ENCODE data around the gene RAD51.
"Not testable (repeated sequence)": the region's sequence is repeated elsewhere in the genome, so short reads cannot be mapped to it uniquely, and the experiment has no call there.

RAD51 gene

DNA sequence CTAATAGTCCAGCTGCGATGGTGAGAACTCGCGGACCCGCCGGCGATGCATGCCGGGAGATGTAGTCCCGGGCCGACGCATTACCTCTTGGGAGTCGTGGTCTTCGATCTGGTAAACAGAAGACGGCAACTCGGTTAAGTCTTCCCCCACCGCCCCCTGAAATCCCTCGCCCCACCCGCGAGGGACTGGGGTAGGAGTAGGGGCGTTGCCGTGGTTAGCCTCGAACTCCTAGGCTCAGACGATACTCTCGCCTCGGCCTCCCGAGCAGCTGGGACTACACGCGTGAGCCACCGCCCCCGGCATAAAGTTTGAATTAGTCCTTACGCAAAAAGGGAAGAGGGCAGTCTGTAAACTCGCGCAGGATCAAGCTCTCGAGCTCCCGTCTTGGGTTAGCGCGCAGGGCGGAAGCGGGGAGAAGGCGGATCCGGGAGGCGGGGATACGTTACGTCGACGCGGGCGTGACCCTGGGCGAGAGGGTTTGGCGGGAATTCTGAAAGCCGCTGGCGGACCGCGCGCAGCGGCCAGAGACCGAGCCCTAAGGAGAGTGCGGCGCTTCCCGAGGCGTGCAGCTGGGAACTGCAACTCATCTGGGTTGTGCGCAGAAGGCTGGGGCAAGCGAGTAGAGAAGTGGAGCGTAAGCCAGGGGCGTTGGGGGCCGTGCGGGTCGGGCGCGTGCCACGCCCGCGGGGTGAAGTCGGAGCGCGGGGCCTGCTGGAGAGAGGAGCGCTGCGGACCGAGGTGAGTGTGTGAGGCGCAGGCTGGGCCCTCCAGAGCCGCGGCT is at the start of gene RAD51:
TSS of gene RAD51 (plus strand) at position 487 of the 781 bp plus-strand sequence. CDS start 3,585 bp downstream, outside the sequence.
- in situ Hi-C loops (cut with HindIII; ENCODE audit: low sequenced_read_pairs): no loop called here

DNA sequence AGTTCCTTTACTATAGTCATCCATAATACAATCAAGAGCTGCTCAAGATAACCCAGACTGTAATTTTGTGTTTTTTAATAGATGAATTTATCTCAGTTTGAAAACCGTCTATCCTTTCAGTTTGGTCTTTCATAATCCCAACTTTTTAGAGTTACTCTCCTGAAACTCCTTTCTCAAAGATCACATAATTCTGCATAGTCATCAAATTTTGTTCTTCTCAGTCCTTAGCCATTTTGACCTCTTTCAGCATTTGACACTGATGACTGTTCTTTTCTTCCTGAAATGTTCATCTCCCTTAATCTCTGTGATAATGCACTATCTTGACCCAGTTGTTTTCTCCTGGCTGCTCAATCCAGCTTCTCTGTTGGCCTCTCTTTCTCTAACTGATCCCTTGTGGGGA is 47.5 kb upstream of the RAD51 start:
- in situ Hi-C loops (cut with HindIII; ENCODE audit: low sequenced_read_pairs): no loop called here

DNA sequence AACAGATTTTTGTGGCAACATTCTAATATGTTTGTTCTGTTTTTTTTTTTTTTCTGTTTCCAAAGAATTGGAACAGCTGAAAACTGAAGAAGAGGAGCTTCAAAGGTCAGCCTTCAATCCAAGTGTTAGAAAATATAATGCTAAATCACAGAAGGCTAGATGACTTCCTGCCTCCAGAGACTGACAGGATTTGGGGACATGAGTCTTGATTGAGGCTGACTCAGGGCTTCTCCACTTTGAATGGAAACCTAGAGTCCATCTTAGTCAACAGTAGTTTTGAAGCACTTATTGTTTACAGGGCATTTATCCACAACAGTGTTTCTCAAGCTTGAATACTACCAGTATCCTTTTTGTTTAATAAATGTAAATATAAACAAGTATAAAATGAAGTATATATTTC is 44.5 kb upstream of the RAD51 start:
- in situ Hi-C loops (cut with HindIII; ENCODE audit: low sequenced_read_pairs): no loop called here

DNA sequence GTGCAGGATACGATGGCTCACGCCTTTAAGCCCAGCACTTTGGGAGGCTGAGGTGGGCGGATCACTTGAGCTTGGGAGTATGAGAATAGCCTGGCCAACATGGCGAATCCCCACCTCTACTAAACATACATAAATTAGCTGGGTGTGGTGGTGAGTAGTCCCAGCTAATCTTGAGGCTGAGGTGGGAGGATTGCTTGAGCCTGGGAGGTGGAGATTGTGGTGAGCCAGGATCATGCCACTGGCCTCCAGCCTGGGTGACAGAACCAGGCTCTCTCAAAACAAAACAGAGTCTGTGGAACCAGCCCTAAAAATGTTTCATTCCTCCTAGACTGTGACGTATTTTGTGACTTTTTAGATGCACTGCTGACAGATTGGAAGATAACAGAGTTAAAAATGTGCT is 34.3 kb upstream of the RAD51 start:
- in situ Hi-C loops (cut with HindIII; ENCODE audit: low sequenced_read_pairs): no loop called here

DNA sequence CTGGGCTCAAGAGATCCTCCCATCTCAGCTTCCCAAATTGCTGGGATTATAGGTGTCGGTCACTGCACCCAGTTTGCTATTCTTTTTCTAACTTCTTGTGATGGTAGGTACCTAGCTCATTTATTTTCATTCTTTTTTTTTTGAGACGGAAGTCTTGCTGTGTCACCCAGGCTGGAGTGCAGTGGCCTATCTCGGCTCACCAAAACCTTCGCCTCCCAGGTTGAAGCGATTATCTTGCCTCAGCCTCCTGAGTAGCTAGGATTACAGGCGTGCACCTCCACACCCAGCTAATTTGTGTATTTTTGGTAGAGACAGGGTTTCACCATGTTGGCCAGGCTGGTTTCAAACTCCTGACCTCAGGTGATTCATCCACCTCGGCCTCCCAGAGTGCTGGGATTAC is 30.1 kb upstream of the RAD51 start:
- in situ Hi-C loops (cut with HindIII; ENCODE audit: low sequenced_read_pairs): no loop called here

DNA sequence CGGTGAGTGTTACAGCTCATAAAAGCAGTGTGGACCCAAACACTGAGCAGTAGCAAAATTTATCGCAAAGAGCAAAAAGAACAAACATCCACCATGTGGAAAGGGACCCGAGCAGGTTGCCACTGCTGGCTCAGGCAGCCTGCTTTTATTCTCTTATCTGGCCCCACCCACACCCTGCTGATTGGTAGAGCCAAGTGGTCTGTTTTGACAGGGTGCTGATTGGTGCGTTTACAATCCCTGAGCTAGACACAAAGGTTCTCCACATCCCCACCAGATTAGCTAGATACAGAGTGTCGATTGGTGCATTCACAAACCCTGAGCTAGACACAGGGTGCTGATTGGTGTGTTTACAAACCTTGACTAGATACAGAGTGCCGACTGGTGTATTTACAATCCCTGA is 18.7 kb upstream of the RAD51 start:
- in situ Hi-C loops (cut with HindIII; ENCODE audit: low sequenced_read_pairs): not testable (repeated sequence)

DNA sequence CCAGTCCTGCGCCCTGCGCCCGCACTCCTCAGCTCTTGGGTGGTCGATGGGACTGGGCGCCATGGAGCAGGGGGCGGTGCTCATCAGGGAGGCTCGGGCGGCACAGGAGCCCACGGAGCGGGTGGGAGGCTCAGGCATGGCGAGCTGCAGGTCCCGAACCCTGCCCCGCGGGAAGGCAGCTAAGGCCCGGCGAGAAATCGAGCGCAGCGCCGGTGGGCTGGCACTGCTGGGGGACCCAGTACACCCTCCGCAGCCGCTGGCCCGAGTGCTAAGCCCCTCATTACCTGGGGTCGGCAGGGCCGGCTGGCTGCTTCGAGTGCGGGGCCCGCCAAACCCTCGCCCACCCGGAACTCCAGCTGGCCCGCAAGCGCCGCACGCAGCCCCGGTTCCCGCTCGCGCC is 18.1 kb upstream of the RAD51 start:
- in situ Hi-C loops (cut with HindIII; ENCODE audit: low sequenced_read_pairs): not testable (repeated sequence)

DNA sequence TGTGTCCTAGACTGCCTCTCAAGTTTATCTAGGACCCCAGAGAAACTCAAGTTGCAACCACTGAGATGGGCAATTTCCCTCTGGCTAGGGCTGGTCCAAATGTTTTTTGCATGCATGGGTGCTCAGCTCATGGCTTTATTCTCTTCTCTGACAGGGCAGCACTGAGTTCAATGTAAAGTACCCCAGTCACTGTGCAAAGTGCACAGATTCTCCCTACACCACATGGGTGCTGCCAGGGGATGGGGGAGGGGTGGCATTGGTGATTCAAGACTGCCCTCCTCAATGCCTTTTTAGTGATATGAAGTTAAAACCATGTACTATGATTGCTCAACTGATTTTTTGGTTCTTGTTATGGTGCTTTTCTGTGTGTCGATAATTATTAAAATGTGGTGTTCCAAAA is 14.8 kb upstream of the RAD51 start:
- in situ Hi-C loops (cut with HindIII; ENCODE audit: low sequenced_read_pairs): no loop called here

DNA sequence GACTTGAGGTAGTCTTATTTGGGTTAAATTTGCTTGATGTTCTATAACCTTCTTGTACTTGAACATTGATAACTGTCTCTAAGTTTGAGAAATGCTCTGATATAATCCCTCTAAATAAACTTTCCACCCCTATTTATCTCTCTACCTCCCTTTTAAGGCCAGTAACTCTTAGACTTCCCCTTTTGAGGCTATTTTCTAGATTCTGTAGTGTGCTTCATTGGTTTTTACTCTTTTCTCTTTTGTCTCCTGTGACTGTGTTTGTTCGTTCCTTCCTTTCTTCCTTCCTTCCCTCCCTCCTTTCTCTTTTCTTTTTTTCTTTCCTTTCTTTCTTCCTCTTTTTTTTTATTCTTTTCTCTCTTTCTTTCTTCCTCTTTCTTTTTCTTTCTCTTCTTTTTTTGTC is 14.0 kb upstream of the RAD51 start:
- in situ Hi-C loops (cut with HindIII; ENCODE audit: low sequenced_read_pairs): not testable (repeated sequence)

DNA sequence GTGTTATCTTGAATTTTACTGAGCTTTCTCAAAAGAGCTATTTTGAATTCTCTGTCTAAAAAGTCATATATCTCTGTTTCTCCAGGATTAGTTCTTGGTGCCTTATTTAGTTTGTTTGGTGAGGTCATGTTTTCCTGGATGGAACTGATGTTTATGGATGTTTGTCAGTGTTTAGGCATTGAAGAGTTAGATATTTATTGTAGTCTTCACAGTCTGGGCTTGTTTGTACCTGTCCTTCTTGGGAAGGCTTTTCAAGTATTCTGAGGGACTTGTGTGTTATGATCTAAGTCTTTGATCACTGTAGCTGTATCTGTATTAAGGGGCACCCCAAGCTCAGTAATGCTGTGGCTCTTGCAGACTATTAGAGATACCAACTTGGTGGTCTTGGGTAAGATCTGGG is 10.6 kb upstream of the RAD51 start:
- in situ Hi-C loops (cut with HindIII; ENCODE audit: low sequenced_read_pairs): no loop called here

DNA sequence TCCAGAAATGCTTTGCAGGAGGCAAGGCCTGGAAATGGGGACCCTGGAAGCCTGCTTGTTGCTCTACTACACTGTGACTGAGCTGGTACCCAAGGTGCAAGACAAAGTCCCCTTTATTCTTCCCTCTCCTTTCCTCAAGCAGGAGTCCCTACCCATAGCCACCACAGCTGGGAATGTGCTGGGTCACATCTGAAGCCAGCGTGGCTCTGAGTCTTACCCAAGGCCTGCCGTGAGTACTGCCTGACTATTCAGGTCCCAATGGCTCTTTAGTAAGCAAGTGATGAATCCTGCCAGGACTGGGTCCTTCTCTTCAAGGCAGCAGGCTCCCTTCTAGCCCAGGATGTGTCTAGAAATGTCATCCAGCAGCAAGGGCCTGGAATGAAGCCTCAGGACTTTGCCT is 9.6 kb upstream of the RAD51 start:
- in situ Hi-C loops (cut with HindIII; ENCODE audit: low sequenced_read_pairs): no loop called here

DNA sequence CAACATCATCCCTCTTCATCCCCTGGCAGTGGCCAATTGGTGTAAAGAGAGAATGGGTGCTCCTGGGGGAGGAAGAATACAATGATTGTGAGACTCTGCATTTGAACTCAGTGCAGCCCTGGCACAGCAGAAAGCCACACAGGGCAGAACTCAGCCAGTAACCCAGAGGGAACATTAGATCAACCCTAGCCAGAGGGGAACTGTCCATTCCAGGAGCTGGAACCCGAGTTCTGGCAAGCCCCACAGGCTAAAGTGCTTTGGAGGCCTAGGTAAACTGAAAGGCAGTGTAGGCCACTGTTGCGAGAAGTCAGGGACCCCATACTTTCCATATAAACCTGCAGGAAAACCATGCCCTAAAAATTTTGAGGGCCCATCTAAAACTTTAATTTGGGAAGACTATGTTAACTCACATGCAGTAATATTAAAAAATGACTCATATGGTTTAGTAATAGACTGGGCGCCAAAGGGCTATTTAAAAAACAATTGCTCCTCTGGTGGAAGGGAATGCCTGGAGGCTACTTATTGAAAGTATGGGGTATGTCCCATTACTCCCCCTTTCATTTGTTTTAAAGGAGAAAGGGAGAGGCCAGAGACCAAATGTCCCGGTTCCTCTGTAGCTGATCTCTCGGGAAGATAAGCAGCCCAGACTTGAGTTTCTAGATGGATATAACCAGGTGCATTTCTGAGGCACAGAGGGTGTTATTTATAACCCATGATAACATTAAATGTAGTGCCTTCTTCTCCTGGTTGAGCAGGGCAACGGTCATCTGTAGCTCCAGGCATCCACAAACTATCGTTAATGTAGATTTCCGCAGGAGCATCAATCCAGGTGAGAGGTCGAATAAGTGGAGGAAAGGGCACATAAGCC is 5.8 kb upstream of the RAD51 start:
- in situ Hi-C loops (cut with HindIII; ENCODE audit: low sequenced_read_pairs): no loop called here

DNA sequence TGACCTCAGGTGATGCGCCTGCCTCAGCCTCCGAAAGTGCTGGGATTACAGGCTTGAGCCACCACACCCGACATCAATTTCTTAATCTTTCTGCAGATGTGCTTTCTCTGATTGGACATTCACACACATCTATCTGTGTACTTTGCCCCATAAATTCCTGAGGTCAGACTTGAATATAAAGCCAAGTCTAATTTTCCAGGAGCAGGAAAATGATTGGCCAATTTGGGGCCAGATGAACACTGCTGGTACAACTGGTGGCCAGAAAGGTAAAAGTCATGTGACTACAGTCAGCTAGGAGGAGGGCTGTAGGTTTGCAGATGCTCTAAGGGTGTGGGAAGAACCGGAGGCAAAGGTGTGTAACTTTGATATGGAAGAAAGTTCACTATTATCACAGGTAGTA is 3.2 kb upstream of the RAD51 start:
- in situ Hi-C loops (cut with HindIII; ENCODE audit: low sequenced_read_pairs): no loop called here

DNA sequence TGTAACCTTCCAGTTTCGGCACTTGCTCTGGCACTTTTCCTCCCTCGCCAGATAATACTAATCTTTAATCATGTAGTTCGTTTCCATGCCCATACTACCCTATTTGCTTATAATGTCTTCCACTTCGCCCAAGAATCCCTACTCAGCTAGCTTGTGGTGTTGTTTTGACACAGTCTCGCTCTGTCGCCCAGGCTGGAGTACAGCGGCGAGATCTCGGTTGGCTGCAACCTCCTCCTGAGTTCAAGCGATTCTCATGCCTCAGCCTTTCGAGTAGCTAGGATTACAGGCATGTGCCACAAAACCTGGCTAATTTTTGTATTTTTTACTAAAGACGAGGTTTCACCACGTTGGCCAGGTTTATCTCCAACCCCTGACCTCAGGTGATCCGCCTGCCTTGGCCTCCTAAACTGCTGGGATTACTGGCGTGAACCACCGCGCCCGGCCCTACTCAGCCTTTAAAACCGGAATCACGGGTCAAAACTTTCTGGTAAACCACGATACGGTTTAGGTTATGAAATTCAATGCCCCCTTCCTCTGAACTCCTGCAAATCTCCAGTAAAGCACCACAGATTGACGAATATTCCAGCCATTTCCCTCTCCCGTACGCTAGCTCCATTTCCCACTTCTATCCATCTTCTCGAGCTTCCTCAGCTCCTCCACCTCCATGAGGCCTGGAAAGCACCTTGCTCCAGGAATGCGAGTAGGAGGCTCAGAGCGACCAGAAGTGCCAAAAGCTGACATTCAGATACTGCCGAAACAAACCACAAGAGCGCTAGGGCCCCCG is 878 bp upstream of the RAD51 start:
- in situ Hi-C loops (cut with HindIII; ENCODE audit: low sequenced_read_pairs): no loop called here

DNA sequence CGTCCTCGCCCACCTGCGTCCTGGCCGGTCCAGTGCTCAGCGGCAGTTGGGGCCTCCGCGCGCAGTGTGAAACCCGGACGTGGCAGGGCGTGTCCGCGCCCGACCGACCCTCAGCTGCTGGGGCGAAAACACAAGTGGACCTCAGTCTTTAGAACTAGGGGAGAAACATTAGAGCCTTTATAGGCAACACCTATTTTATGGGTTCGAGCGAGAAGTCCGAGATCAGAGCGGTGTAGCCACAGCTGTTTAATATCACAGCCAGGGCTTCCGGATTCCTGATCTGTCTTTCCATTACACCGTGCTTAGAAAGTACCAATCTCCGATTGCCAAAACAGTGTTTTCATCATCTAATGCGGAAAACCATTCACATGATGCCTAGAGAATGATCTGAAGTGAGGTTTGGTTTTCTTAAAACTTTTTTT is 506 bp downstream of the RAD51 start:
- in situ Hi-C loops (cut with HindIII; ENCODE audit: low sequenced_read_pairs): no loop called here

DNA sequence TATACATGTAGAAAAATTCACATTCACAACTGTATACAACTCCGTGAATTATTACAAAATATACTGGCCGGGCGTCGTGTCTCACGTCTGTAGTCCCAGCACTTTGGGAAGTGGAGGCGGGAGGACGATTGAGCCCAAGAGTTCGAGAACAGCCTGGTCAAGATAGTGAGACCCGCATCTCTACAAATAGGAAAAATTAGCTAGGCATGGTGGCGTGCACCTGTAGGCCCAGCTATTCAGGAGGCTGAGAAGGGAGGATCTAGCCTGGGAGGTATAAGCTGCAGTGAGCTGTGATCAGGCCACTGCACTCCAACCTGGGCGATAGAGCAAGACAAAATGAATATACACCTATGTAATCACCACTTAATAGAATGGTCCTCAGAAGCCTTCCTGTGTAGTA is 1.3 kb downstream of the RAD51 start:
- in situ Hi-C loops (cut with HindIII; ENCODE audit: low sequenced_read_pairs): no loop called here

DNA sequence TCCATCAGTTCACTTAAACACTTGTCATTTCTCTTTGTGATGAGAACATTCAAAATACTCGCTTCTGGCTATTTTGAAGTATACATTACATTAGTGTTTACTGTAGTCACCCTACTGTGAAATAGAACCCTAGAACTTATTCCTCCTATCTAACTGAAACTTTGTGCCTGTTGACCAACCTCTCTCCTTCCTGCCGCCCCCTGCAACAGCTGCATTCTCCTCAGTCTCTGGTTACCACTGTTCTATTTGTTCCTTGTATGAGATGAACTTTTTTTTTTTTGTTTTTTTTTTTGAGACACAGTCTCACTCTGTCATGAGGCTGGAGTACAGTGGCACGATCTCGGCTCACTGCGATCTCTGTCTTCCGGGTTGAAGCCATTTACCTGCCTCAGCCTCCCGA is 2.9 kb downstream of the RAD51 start:
- in situ Hi-C loops (cut with HindIII; ENCODE audit: low sequenced_read_pairs): no loop called here

DNA sequence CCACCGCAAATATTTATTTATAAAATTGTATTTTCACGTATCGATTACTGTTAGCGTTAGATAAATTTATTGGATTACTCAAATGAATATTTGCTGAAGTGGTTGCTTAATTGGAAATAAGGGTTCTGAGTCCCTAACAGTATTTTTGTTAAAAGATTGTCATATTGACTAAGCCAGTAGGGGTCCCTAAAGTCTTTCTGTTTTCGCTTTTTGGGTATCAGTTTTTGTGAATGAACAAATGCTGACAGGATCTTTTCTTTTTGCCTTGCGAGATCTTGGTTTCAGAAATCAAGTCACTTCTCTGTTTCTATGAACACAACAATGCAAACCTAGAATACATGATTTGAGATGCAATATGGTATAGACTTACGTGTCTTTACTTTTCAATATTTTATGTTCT is 7.1 kb downstream of the RAD51 start:
- in situ Hi-C loops (cut with HindIII; ENCODE audit: low sequenced_read_pairs): loop anchor here (10.0 kb wide), 1 partner anchor 183 kb away; no protein-coding TSS in a partner anchor

DNA sequence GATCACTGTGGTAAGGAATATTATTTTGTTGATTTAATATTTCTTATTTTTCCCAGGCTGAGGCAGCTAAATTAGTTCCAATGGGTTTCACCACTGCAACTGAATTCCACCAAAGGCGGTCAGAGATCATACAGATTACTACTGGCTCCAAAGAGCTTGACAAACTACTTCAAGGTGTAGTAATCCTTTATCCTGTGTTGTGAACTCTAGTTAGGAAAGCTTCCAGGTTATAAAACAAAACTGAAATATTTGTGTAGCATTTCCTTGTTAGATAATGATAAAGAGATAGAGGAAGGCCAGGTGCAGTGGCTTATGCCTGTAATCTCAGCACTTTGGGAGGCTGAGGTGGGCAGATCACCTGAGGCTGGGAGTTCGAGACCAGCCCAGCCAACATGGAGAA is 11.1 kb downstream of the RAD51 start:
- in situ Hi-C loops (cut with HindIII; ENCODE audit: low sequenced_read_pairs): loop anchor here (10.0 kb wide), 1 partner anchor 179 kb away; no protein-coding TSS in a partner anchor

DNA sequence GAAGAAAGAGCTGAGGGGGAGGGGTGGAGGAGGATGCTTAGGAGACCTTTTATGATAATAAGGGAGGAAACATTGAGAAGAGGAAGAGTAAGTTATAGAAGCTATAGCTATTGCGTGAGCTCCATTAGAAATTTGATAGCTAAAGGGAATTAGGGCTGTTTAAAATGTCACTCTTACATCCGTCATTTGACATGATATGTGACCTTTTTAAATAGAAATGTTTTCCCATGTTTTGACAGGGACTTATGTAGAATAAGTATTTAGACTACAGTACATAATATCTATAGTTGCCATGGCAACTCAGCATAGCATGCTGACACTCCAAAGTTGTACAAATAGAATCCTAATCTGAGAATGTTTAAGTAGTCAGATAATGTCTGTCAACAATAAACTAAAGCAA is 19.2 kb downstream of the RAD51 start:
- in situ Hi-C loops (cut with HindIII; ENCODE audit: low sequenced_read_pairs): no loop called here

DNA sequence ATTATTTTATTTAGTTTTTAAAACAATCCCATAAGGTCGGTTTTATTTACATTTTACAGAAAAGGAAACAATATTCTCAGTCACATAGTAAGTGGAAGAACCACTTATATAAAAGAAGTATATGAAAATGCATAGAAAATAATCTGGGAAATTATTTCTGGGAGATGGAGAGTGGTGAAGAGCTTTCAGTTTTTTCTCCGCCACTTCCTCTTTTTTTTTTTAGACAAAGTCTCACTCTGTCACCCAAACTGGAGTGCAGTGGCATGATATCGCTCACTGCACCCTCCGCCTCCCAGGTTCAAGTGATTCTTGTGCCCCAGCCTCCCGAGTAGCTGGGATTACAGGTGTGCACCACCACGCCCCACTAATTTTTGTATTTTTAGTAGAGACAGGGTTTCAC is 21.2 kb downstream of the RAD51 start:
- in situ Hi-C loops (cut with HindIII; ENCODE audit: low sequenced_read_pairs): no loop called here
